Suppressor macrophage (primary cell): ENCODE measurements around the gene CTDNEP1.
"Not testable (repeated sequence)": the region's sequence is repeated elsewhere in the genome, so short reads cannot be mapped to it uniquely, and the experiment has no call there.

Experiments used
- DNase-seq, 4 experiments: peaks; one replicate each; pipeline ENCODE4 v3.0.0-alpha.2; 2020 to 2022

Gene CTDNEP1

DNA sequence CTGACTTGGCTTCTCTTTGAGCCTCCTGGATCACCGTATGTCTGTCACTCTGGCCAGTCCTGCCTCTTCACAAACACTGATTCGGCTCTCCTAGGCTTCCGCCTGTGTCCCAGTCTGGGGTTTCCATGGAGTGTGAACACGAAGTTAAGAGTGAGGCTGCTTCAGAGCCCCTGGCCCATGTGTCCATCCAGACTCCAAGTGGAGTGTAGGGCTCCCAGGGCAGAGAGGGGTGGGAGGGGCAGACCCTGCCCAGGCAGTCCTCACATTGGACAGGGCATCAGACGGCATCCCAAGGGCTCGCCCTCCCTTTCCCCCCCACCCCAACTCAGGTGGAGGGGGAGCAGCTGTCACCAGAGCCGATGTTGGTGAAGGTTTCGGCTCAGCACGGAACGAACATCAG lies 7.7 kb downstream of the CTDNEP1 start:
- not testable (repeated sequence) for DNase-seq

- no peak for DNase-seq
These were observed 8.1 kb downstream of the CTDNEP1 start for GRCh38 chr17:7243453-7243729.

- peak; percentile 96 to 98 (median 97) for DNase-seq
These were observed 8.6 kb downstream of the CTDNEP1 start for GRCh38 chr17:7242717-7243452.

DNA sequence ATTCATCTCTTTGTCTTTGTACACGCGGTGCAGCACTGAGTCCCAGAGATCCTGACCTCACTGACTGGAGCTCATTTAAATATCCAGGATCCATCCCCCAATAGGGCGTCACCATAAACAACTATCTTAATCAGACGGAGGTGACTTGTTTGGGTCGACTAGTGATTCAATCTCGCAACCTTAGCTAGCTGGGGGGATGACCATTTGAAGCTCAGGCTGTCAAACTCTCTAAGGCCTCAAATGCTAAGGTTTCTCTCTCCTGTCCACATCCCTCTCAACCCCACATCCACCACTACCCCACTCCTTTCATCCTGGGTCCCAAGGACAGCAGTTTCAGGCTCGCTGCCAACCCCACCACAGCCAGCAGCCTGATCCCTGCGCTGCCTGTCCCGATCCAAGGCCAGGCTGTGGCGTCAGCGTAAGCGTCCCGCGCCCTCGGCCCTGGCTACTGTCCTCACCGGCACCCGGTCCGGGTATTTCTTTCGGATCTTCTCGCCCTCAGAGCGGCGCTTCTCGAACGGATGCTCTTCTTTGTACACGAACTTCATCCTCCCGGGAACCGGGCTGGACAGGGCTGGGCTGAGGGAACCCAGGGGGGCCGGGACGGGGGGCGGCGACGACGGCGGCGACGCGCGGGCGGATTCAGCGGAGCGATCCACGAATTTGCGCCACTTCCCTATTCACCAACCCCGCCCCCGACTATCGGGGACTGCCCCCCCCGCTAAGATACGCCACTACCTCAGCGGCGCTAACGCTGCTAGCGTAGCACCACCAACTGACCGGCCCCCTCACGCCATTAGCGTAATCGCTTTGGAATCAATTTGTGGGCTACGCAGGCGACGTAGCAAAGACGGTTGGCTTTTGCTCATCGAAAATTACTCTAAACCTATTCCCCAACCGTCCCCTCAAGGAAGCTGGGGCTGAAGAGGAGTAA lies 9.5 kb downstream of the CTDNEP1 start, which contains the start of gene GABARAP:
Gene GABARAP, minus strand, starts transcription at position 667 of the 934 bp plus-strand sequence. Its CDS starts 119 bp downstream, at position 548.
- DNase-seq = peak; percentile 93 to 97 (median 96)

DNA sequence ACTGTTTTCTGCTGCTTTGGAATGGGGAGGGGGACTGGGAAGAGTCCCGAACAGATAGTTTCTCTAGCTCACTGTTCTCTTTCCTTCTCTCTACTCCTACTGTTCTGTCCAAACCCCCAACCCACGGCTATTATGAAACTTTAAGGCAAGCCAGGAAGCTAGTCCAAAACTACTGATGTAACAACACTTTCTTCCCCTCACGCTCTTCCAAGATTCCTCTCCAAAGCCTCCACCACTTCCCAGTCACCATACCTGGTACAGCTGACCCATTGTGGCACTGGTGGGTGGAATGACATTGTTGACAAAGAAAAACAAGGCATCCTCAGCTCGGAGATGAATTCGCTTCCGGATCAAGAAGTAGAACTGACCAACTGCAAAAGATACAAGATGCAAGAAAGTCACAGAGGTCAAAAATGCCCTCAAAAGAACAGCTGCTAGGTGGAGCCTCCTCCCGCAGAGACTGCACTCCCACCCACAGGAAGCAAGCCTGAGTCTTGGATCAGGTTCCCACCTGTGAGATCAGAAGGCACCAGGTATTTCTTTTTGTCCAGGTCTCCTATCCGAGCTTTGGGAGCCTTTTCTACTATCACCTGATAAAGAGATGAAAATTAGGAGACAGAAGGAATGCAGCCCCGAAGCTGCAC lies 10.3 kb downstream of the CTDNEP1 start:
- DNase-seq = peak in 3 of 4 experiments; percentile 46 to 57 (median 50)

GRCh38 chr17:7240375-7240774 lies 11.2 kb downstream of the CTDNEP1 start:
- peak; percentile 57 to 78 (median 74) for DNase-seq

GRCh38 chr17:7239091-7240027 lies 12.2 kb downstream of the CTDNEP1 start, which contains the start of gene PHF23:
TSS of gene PHF23 (minus strand) at chr17:7239457. CDS start at chr17:7239279, 178 bp downstream.
- peak; percentile 99 to 100 (median 100) for DNase-seq

DNA sequence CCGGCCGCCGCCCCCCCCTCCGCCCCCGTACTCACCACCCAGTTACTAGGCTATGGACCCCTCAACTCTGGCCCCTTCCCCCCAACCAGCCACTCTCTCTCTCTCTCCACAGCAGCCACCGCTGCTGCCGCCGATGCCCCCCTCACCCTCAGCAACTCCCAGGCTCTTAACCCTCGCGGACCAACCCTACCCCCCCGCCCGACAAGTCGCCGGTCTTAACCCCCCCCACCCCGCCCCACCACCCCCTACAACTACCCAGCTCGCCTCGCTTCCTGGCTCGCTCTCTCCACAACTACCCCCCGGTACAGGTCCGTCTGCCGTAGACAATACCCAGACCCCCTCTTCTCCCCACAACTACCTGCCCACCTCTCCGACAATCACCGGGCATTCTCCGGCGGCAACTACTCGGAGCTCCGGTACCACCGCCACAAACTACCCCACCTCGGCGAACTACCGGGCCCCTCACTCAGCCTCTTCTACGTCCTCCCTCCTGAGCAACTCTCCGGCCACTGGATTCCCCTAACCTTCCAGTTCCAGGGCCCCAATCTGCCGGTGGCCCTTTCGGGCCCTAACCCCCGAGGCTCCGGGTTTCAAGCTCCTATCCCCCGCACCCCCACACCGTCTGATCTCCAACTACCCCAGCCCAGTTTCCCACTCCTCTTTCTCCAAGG lies 13.0 kb downstream of the CTDNEP1 start:
- peak in 3 of 4 experiments; percentile 27 to 45 (median 29) for DNase-seq

- DNase-seq = peak; percentile 63 to 91 (median 76)
These were observed 13.6 kb downstream of the CTDNEP1 start for GRCh38 chr17:7237761-7238419.

GRCh38 chr17:7237266-7237760 lies 14.2 kb downstream of the CTDNEP1 start:
- no peak for DNase-seq

GRCh38 chr17:7236808-7237207 lies 14.7 kb downstream of the CTDNEP1 start:
- DNase-seq = no peak

GRCh38 chr17:7235693-7236665 lies 15.6 kb downstream of the CTDNEP1 start:
- peak; percentile 9 to 57 (median 40) for DNase-seq

GRCh38 chr17:7234083-7234951 lies 17.2 kb downstream of the CTDNEP1 start, which contains the start of gene DVL2:
TSS of gene DVL2 (minus strand) at chr17:7234517. CDS start at chr17:7234262, 255 bp downstream.
- peak; percentile 94 to 98 (median 97) for DNase-seq

- DNase-seq = no peak
These were observed 17.8 kb downstream of the CTDNEP1 start for GRCh38 chr17:7233701-7234082.

GRCh38 chr17:7232114-7232513 lies 19.4 kb downstream of the CTDNEP1 start:
- no peak for DNase-seq

DNA sequence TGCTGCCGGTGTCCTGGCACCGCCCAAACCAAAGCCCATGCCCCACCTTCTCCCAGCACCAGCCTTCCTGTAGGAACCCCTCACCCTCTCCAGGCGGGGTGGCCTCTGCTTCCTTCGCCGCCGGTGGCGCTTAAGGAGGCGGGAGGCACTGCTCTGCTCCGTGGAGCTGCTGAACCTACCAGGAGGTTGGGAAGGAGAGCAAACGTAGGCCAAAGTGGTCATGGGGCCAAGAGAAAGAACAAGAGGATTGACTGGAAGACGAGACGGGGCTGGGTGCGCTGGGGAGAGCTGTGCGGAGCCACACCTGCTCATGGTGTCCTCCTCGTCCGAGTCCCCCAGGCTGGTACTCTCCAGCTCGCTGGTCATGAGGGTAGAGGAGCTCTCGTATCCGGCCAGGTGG lies 22.0 kb downstream of the CTDNEP1 start:
- no peak for DNase-seq

- DNase-seq = no peak
These were observed 22.6 kb downstream of the CTDNEP1 start for GRCh38 chr17:7228920-7229319.
